Transverse colon (tissue), 4 donors: ENCODE measurements around the gene UBE2V1. TPM values are rescaled to one million over a fixed set of nuclear protein-coding genes. Genes with fewer than 3 reads are reported as not detected.

Experiments
- DNase-seq: peaks from one replicate; pipeline ENCODE4 v3.0.0-alpha.2; 2019
- H3K27ac ChIP-seq, 4 donors: fragments of 200-600 bp; sonication (generic); 2 replicates each; pipeline ENCODE4 v1.5.1; 2016 to 2018; ENCODE audit warnings: inconsistent platforms in 4 of 4
- H3K27me3 ChIP-seq: fragments of 200-600 bp; sonication (generic); 2 replicates; pipeline ENCODE4 v1.5.1; 2017; ENCODE audit warnings: inconsistent platforms
- H3K36me3 ChIP-seq, 4 donors: fragments of 200-600 bp; sonication (generic); 2 replicates each; pipeline ENCODE4 v1.5.1; 2017 to 2019; ENCODE audit warnings: inconsistent platforms in 4 of 4
- H3K4me1 ChIP-seq, 4 donors: fragments of 200-600 bp; sonication (generic); 2 replicates each; pipeline ENCODE4 v1.5.1; 2017 to 2020; ENCODE audit warnings: inconsistent platforms in 4 of 4
- H3K4me3 ChIP-seq, 4 donors: fragments of 200-600 bp; sonication (generic); 1 replicate in 1 of 4; 2 replicates in 3 of 4; pipeline versions ENCODE4 v1.5.1 to v1.6.1; 2017 to 2019; ENCODE audit warnings: inconsistent platforms in 4 of 4
- H3K9me3 ChIP-seq, 2 donors: fragments of 200-600 bp; sonication (generic); 2 replicates each; pipeline ENCODE4 v1.5.1; 2017 to 2019; ENCODE audit warnings: inconsistent platforms in 2 of 2
- EP300 ChIP-seq: sonication (generic); formaldehyde crosslinking; IDR thresholded peaks from one replicate; pipeline ENCODE4 v1.6.1; 2017; ENCODE audit warnings: antibody characterized with exemption, low read depth
- POLR2A ChIP-seq: fragments of 450-650 bp; IDR thresholded peaks from one replicate; pipeline ENCODE4 v1.6.1; 2016; ENCODE audit warnings: antibody characterized with exemption, mild to moderate bottlenecking, moderate library complexity
- POLR2AphosphoS5 ChIP-seq, 3 donors: sonication (generic); formaldehyde crosslinking; IDR thresholded peaks; one replicate each; pipeline ENCODE4 v1.6.1; 2016; ENCODE audit warnings: antibody characterized with exemption in 3 of 3
- WGBS, 2 donors: methylation state at CpG; one replicate each; pipeline ENCODE4 v1.1.5; 2018; ENCODE audit warnings: low coverage in 1 of 2; 5-methylcytosine and 5-hydroxymethylcytosine counted together
- in situ Hi-C, 4 donors: fragments of 200-750 bp; cut with MboI; loops; one replicate each; pipeline versions ENCODE4 v1.15.0 to v1.15.1; 2017; ENCODE audit warnings: low sequenced_read_pairs in 3 of 4, low pct_ligation_motif_present in 1 of 4, low pct_unique_long_range_greater_than_20kb in 1 of 4
- intact Hi-C: fragments of 100-400 bp; cut with DNase I; formaldehyde crosslinking; loops from one replicate; pipeline ENCODE4 v1.15.1; 2023; ENCODE audit warnings: low total_unique reads
- total RNA-seq, 4 donors: library from RNA; depleted of rRNA; stranded (reverse); fragments of >200 nt; gene quantifications; one replicate each; pipeline ENCODE4 v1.1.0, GENCODE V29; 2016
- TF ChIP-seq, protein P1 (sequence below), 5 experiments: fragments of 200-600 bp in 3 of 5; fragments of 450-650 bp in 2 of 5; sonication (generic) in 3 of 5; IDR thresholded peaks; 1 replicate in 2 of 5; 2 replicates in 3 of 5; pipeline ENCODE4 v1.5.1; 2016 to 2017; ENCODE audit warnings: antibody characterized with exemption in 5 of 5, inconsistent platforms in 3 of 5, mild to moderate bottlenecking in 2 of 5, moderate library complexity in 1 of 5

The UBE2V1 gene
- total RNA-seq, 4 donors from 2014 or later, result 23.7 to 104 (median 62.8) TPM

DNA sequence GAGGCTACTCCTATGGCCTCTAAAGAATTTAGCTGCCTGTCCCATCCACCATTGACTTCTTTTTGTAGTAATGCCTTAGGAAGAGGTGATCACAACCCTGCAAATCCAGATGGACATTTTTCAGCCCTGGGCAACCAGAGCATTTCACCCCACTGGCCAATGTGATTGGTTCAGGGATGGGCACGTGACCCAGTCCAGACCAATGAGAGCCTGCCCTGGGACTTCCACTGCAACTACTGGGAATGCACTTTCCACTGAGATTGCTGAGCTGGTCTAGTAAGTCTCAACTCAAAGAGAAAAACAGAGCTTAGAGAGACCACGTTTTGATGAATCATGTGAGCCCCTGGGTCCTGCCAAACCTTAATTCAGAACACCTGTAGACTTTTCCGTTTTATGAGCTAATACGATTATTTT is 8.9 kb upstream of the UBE2V1 start:
- TF ChIP-seq, protein P1, sequence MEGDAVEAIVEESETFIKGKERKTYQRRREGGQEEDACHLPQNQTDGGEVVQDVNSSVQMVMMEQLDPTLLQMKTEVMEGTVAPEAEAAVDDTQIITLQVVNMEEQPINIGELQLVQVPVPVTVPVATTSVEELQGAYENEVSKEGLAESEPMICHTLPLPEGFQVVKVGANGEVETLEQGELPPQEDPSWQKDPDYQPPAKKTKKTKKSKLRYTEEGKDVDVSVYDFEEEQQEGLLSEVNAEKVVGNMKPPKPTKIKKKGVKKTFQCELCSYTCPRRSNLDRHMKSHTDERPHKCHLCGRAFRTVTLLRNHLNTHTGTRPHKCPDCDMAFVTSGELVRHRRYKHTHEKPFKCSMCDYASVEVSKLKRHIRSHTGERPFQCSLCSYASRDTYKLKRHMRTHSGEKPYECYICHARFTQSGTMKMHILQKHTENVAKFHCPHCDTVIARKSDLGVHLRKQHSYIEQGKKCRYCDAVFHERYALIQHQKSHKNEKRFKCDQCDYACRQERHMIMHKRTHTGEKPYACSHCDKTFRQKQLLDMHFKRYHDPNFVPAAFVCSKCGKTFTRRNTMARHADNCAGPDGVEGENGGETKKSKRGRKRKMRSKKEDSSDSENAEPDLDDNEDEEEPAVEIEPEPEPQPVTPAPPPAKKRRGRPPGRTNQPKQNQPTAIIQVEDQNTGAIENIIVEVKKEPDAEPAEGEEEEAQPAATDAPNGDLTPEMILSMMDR (IDR thresholded peaks at IDR 0.05), result no peak
- no peak for TF ChIP-seq POLR2AphosphoS5 (IDR thresholded peaks at IDR 0.05)
- TF ChIP-seq EP300, result no peak
- no peak for TF ChIP-seq POLR2A
- Histone ChIP-seq H3K27me3 (no peaks in the 10 kb centered on the region), H3K27ac (peak overlapping the region in 1 of 4 donors; percentile 35), H3K9me3 (no peaks in the 10 kb centered on the region), H3K36me3 (peaks cover 0 to 6% (median 3%) of the 10 kb centered on the region in 4 donors), H3K4me3 (no peak overlapping the region), H3K4me1 (peaks cover 2 to 15% (median 15%) of the 10 kb centered on the region in 4 donors)
- 84 to 95% methylated on average over 2 to 4 of the region's 4 CpGs for WGBS, 2 donors
- intact Hi-C loops, result no loop called here
- in situ Hi-C loops, result loop anchor here in 1 of 4 donors (5.0 kb wide), 1 partner anchor 45 kb away; no protein-coding TSS in a partner anchor
- DNase-seq, result no peak

DNA sequence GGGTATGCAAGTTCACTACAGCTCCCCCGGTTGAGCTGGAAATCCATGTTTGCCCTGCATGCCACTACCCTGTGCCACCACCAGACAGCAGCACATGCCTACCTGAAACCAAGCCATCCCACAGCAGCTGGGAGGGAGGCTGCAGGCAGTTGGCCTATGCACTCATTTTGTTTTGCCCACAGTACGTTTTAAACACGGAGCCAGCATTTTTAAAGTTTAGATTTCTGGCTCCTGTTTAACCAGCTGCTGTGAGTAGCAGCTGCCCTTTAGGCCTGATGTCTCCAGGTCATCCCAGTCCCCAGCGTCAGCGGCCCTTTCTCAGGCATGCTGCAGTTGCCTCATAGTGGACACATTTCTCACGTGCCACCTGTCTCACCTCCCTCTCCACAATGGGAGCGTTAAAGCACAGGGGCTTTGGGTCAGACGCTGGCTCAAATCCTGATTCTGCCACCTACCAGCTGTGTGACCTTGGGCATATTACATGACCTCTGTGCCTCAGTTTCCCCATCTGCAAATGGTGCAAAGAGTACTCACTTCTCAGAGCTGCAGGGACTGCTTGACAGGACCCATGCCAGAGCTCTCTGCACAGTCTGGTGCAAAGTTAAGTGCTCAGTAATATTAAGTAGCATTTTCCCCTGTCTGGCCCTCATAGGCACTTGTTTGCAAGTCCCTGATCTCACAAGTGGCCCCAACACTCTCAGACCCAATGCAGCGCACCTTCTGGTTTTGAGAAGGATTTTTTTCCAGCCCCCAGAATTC is 8.2 kb upstream of the UBE2V1 start:
- Histone ChIP-seq H3K4me3 (no peak overlapping the region), H3K9me3 (no peaks in the 10 kb centered on the region), H3K27me3 (no peaks in the 10 kb centered on the region), H3K27ac (peak overlapping the region in 3 of 4 donors; percentile 2 to 35 (median 25)), H3K36me3 (peaks cover 0 to 6% (median 3%) of the 10 kb centered on the region in 4 donors), H3K4me1 (peaks cover 3 to 13% (median 12%) of the 10 kb centered on the region in 4 donors)
- intact Hi-C loops, result loop anchor here (1.0 kb wide), 1 partner anchor 48 kb away; no protein-coding TSS in a partner anchor
- 23% methylated on average over 9 of the region's 9 CpGs; no CpG with 5 or more reads in 1 of the 2 donors for WGBS, 2 donors
- in situ Hi-C loops, result loop anchor here in 1 of 4 donors (5.0 kb wide), 1 partner anchor 46 kb away; no protein-coding TSS in a partner anchor
- peak; percentile 75 for DNase-seq
- TF ChIP-seq EP300 (no peak), POLR2A (peak; percentile 5), POLR2AphosphoS5 (IDR thresholded peaks at IDR 0.05) (peak in 2 of 3 donors; percentile 26 to 50)
- TF ChIP-seq, protein P1 (IDR thresholded peaks at IDR 0.05), result peak; percentile 83 to 97 (median 89)

DNA sequence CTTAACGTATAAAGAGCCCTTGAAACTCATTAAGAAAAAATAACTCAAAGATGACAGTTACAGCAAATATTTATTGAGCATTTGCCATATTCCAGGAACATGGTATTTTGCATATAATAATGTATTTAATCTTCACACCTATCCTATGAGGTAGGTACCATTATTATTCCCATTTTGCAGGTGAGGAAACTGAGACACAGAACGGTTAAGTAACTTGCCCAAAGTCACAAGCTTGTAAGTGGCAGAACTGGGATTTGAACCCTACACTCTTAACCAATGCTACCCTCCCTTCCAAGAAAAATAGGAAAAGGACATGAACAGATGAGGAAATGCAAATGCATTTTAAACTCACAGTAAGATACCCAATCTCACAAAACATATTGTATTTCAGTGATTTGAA is 5.3 kb upstream of the UBE2V1 start:
- WGBS, 2 donors, result 40 to 81% methylated on average over 1 to 2 of the region's 2 CpGs
- Histone ChIP-seq H3K27me3 (no peaks in the 10 kb centered on the region), H3K4me1 (peaks cover 13 to 32% (median 30%) of the 10 kb centered on the region in 4 donors), H3K36me3 (no peaks in the 10 kb centered on the region), H3K9me3 (no peaks in the 10 kb centered on the region), H3K4me3 (no peak overlapping the region), H3K27ac (no peak overlapping the region)
- no peak for DNase-seq
- in situ Hi-C loops (no loop called here), intact Hi-C loops (no loop called here)
- TF ChIP-seq POLR2A, result no peak
- TF ChIP-seq EP300, result no peak
- TF ChIP-seq, protein P1 (IDR thresholded peaks at IDR 0.05), result no peak

DNA sequence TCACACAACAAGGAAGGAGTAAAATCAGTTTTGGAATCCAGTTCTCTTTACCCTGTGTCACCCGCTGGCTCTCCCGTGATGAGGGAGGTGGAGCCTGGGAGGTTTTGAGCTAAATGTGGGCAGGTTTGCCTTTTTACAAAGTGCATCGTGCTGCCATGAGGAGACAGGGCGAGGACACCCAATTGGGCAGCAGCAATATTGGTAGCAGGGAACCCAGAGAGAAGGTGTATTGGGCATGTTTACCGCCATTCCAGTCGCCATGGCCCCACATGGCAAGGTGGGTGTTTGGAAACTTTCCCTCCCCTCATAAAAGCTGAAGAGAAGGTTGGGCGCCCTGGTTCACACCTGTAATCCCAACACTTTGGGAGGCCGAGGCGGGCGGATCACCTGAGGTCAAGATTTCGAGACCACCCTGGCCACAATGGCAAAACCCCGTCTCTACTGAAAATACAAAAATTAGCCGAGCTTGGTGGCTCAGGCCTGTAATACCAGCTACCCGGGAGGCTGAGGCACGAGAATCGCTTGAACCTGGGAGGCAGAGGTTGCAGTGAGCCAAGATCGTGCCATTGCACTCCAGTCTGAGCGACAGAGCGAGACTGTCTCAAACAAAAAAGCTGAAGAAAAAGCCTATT is 3.5 kb upstream of the UBE2V1 start:
- Histone ChIP-seq H3K36me3 (no peaks in the 10 kb centered on the region), H3K27ac (peak overlapping the region; percentile 77 to 99 (median 83)), H3K4me1 (peaks cover 19 to 40% (median 37%) of the 10 kb centered on the region in 4 donors), H3K27me3 (no peaks in the 10 kb centered on the region), H3K9me3 (no peaks in the 10 kb centered on the region), H3K4me3 (peak overlapping the region in 2 of 4 donors; percentile 38 to 59)
- in situ Hi-C loops (no loop called here), intact Hi-C loops (no loop called here)
- no peak for DNase-seq
- TF ChIP-seq, protein P1 (IDR thresholded peaks at IDR 0.05), result no peak
- TF ChIP-seq POLR2A, result no peak
- TF ChIP-seq POLR2AphosphoS5 (IDR thresholded peaks at IDR 0.05), result no peak
- no peak for TF ChIP-seq EP300
- 85 to 90% methylated on average over 8 to 19 of the region's 19 CpGs for WGBS, 2 donors
